IMR-90 (cell line): ENCODE results near the gene CLEC11A. TPM values are rescaled to one million over a fixed set of nuclear protein-coding genes. Genes with fewer than 3 reads are reported as not detected.

Source experiments
- ATAC-seq: fragments of 200-7000 bp; cut with Tn5 transposase; 2 replicates; pipeline ENCODE4 v1.9.1; 2020; ENCODE audit warnings: low read depth, mild to moderate bottlenecking, moderate library complexity
- BruUV-seq: library from RNA; stranded (reverse); fragments of 400-500 nt; replicated peaks from 2 replicates; lab custom pipeline; 2021; lab: Mats Ljungman, UMichigan
- CTCF ChIA-PET: fragments of 300-600 bp; formaldehyde crosslinking; extraction: SDS; loops from one replicate; lab custom pipeline; 2021; ENCODE audit warnings: antibody characterized with exemption; lab: Yijun Ruan, JAX
- POLR2A ChIA-PET: fragments of 300-600 bp; sonication (Branson Sonifier 250); formaldehyde crosslinking; loops from one replicate; lab custom pipeline; 2022; ENCODE audit warnings: antibody characterized with exemption; ENCODE audit not compliant: unreplicated experiment; lab: Charles Lee
- DNase-seq: peaks from one replicate; pipeline ENCODE4 v3.0.0; 2013
- H2AFZ ChIP-seq: replicated peaks from 2 replicates; pipeline ENCODE3; 2013; ENCODE audit warnings: low read length, mild to moderate bottlenecking; ENCODE audit not compliant: poor library complexity
- H2AK5ac ChIP-seq: 2 replicates; pipeline ENCODE4 v1.6.1; 2013; ENCODE audit warnings: low read depth, low read length, inconsistent platforms
- H2AK9ac ChIP-seq: replicated peaks from 2 replicates; pipeline ENCODE3; 2013; ENCODE audit warnings: mild to moderate bottlenecking, low read depth, low read length, moderate library complexity; ENCODE audit not compliant: poor library complexity
- H2BK120ac ChIP-seq: 2 replicates; pipeline ENCODE4 v1.6.1; 2013; ENCODE audit warnings: low read depth, low read length, inconsistent platforms
- H2BK15ac ChIP-seq: 3 replicates; pipeline ENCODE4 v1.6.1; 2013; ENCODE audit warnings: low read depth, low read length, inconsistent platforms
- H2BK20ac ChIP-seq: 2 replicates; pipeline ENCODE4 v1.6.1; 2013; ENCODE audit warnings: low read depth, mild to moderate bottlenecking, inconsistent platforms, low read length, moderate library complexity
- H2BK5ac ChIP-seq: 2 replicates; pipeline ENCODE4 v1.6.1; 2013; ENCODE audit warnings: mild to moderate bottlenecking, low read depth, low read length, inconsistent platforms; ENCODE audit not compliant: poor library complexity, severe bottlenecking
- H3K14ac ChIP-seq: replicated peaks from 2 replicates; pipeline ENCODE4 v1.6.1; 2013; ENCODE audit warnings: low read depth, low read length, inconsistent platforms
- H3K18ac ChIP-seq: 2 replicates; pipeline ENCODE4 v1.6.1; 2013; ENCODE audit warnings: low read depth, low read length, control low read depth
- H3K23ac ChIP-seq: 2 replicates; pipeline ENCODE4 v1.6.1; 2013; ENCODE audit warnings: low read depth, low read length, inconsistent platforms
- H3K27ac ChIP-seq: 2 replicates; pipeline ENCODE4 v1.5.1; 2013; ENCODE audit warnings: mild to moderate bottlenecking, control low read depth, low read length; ENCODE audit not compliant: insufficient read depth
- H3K27me3 ChIP-seq: 2 replicates; pipeline ENCODE4 v1.6.1; 2013; ENCODE audit warnings: low read length; ENCODE audit not compliant: control insufficient read depth, insufficient read depth
- H3K36me3 ChIP-seq: 2 replicates; pipeline ENCODE4 v1.6.1; 2013; ENCODE audit warnings: low read length, mixed read lengths; ENCODE audit not compliant: control insufficient read depth, insufficient read depth
- H3K4ac ChIP-seq: 2 replicates; pipeline ENCODE4 v1.6.1; 2013; ENCODE audit warnings: low read depth, low read length, inconsistent platforms
- H3K4me1 ChIP-seq: 2 replicates; pipeline ENCODE4 v1.6.1; 2013; ENCODE audit warnings: low read length, mixed read lengths; ENCODE audit not compliant: control insufficient read depth, insufficient read depth
- H3K4me2 ChIP-seq: 2 replicates; pipeline ENCODE4 v1.6.1; 2013; ENCODE audit warnings: low read depth, mild to moderate bottlenecking, control low read depth, low read length, moderate library complexity
- H3K4me3 ChIP-seq: 2 replicates; pipeline ENCODE4 v1.5.1; 2013; ENCODE audit warnings: low read depth, mild to moderate bottlenecking, control low read depth, low read length, moderate library complexity; ENCODE audit not compliant: insufficient read depth
- H3K56ac ChIP-seq: 2 replicates; pipeline ENCODE4 v1.6.1; 2013; ENCODE audit warnings: low read length, inconsistent platforms; ENCODE audit not compliant: insufficient read depth; ENCODE audit errors: extremely low read depth
- H3K79me1 ChIP-seq, 2 experiments: 2 replicates each; pipeline ENCODE4 v1.6.1; 2013; ENCODE audit warnings: low read length in 2 of 2, inconsistent platforms in 1 of 2, low read depth in 1 of 2
- H3K9ac ChIP-seq: 2 replicates; pipeline ENCODE4 v1.6.1; 2013; ENCODE audit warnings: low read depth, low read length, control low read depth
- H3K9me1 ChIP-seq: 2 replicates; pipeline ENCODE4 v1.6.1; 2013; ENCODE audit warnings: low read length, inconsistent platforms; ENCODE audit not compliant: insufficient read depth
- H3K9me3 ChIP-seq: 2 replicates; pipeline ENCODE4 v1.6.1; 2013; ENCODE audit warnings: low read length; ENCODE audit not compliant: control insufficient read depth, insufficient read depth
- H4K20me1 ChIP-seq: 2 replicates; pipeline ENCODE4 v1.6.1; 2013; ENCODE audit warnings: low read length, inconsistent platforms; ENCODE audit not compliant: insufficient read depth
- H4K5ac ChIP-seq: 2 replicates; pipeline ENCODE4 v1.6.1; 2013; ENCODE audit warnings: mild to moderate bottlenecking, low read depth, low read length, control low read depth
- H4K8ac ChIP-seq, 2 experiments: 2 replicates each; pipeline ENCODE4 v1.6.1; 2013; ENCODE audit warnings: low read depth in 2 of 2, low read length in 2 of 2, control low read depth in 1 of 2, inconsistent platforms in 1 of 2
- H4K91ac ChIP-seq: 2 replicates; pipeline ENCODE4 v1.6.1; 2013; ENCODE audit warnings: low read depth, low read length, inconsistent platforms; ENCODE audit not compliant: insufficient read depth
- FOS ChIP-seq: fragments of 150-350 bp; IDR thresholded peaks from 2 replicates; pipeline ENCODE4 v1.6.1; 2016; ENCODE audit warnings: low read depth, low read length
- MXI1 ChIP-seq: IDR thresholded peaks from 2 replicates; pipeline ENCODE4 v1.6.1; 2012; ENCODE audit warnings: low read depth, mild to moderate bottlenecking, low read length, moderate library complexity, borderline replicate concordance
- POLR2A ChIP-seq: IDR thresholded peaks from 2 replicates; pipeline ENCODE4 v1.6.1; 2012; ENCODE audit warnings: mild to moderate bottlenecking, low read depth, low read length
- SMC3 ChIP-seq: fragments of 150-350 bp; IDR thresholded peaks from 2 replicates; pipeline ENCODE4 v1.6.1; 2016; ENCODE audit warnings: low read depth, mild to moderate bottlenecking, antibody characterized with exemption, low read length, moderate library complexity
- WGBS, 2 experiments: methylation state at CpG; one replicate each; pipeline versions ENCODE4 v1.1.5 to v1.1.7; 2013; ENCODE audit warnings: missing lambda C conversion rate in 2 of 2; ENCODE audit not compliant: insufficient read length in 1 of 2; ENCODE audit errors: extremely low coverage in 2 of 2; 5-methylcytosine and 5-hydroxymethylcytosine counted together
- dilution Hi-C: fragments of 300-500 bp; cut with HindIII; formaldehyde crosslinking; loops from one replicate; pipeline ENCODE4 v1.14.3; 2018; ENCODE audit warnings: low sequenced_read_pairs; ENCODE audit not compliant: unreplicated experiment
- in situ Hi-C: fragments of 300-500 bp; cut with MboI; formaldehyde crosslinking; loops from 3 replicates; pipeline ENCODE4 v1.14.3; 2019; ENCODE audit warnings: low sequenced_read_pairs, inconsistent platforms, mixed read lengths
- intact Hi-C: fragments of 100-400 bp; cut with micrococcal nuclease; formaldehyde crosslinking; loops from 2 replicates; pipeline ENCODE4 v1.10.0; 2022
- polyA plus RNA-seq, 3 experiments: library from polyadenylated mRNA; depleted of rRNA; stranded (reverse); fragments of >200 nt; gene quantifications; 2 replicates each; pipeline ENCODE4 v1.2.3, GENCODE V29; 2012; ENCODE audit warnings: low replicate concordance in 1 of 3
- total RNA-seq: library from RNA; depleted of rRNA; stranded (reverse); fragments of >200 nt; gene quantifications from 2 replicates; pipeline ENCODE4 v1.2.3, GENCODE V29; 2012

CLEC11A gene
- total and polyA plus RNA-seq, 2 of the 4 experiments (the other 2 are of a cell fraction): 17.0 to 152 TPM

DNA sequence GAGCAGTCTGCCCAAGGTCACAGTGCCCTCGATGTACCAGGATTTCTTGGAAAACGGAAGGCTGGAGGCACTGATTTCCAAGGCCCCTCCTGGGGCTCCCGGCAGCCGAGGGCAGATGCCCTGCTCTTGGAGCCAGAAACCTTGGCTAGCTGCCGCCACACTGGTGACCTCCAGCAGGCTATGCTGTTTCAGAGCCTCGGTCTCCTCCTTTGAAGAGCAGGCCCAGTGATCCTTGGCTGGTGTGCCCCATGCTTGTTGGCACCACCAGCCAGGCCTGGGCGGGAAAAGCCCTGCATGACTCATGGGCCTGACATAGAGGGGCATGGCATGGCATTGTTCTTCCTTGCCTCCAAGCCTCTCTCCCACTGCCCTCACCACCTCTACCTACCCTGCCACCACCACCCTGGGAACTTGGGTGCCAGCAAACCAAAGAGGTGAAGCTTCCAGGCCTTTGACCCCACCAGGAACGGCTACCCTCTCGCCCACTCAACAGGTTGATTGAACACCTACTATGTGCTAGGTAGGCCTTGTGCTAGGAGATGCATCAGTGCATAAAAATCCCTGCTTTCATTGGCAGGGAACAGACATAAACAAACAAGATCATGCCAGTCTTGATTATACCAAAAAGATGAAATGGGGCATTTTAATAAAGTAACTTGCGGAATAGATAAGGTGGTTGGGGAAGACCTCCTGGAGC lies 1.6 kb upstream of the CLEC11A start:
- Histone ChIP-seq H3K9me3 (no peaks in the 10 kb centered on the region), H3K14ac (no peak overlapping the region), H4K20me1 (0 out of 2 replicates have a peak, but pooled peaks cover 9% of the 10 kb centered on the region), H4K91ac (no peak overlapping the region), H2AK5ac (peak overlapping the region; percentile 95), H2BK15ac (no peak overlapping the region), H3K36me3 (peaks cover 2% of the 10 kb centered on the region), H2BK120ac (no peak overlapping the region), H2AK9ac (peak overlapping the region; percentile 95), H3K56ac (no peak overlapping the region), H2BK5ac (no peak overlapping the region), H3K4ac (no peak overlapping the region; the same call in 1 of the 2 replicates), H3K9me1 (peaks cover 26% of the 10 kb centered on the region), H3K23ac (no peak overlapping the region), H3K27me3 (no peaks in the 10 kb centered on the region), H3K4me1 (peaks cover 19% of the 10 kb centered on the region), H4K8ac (no peak overlapping the region), H3K79me1 (peaks cover 14 to 48% of the 10 kb centered on the region in 2 experiments), H2BK20ac (no peak overlapping the region), H4K5ac (no peak overlapping the region), H3K4me2 (no peak overlapping the region), H3K18ac (no peak overlapping the region), H3K27ac (no peak overlapping the region), H3K4me3 (no peak overlapping the region), H3K9ac (no peak overlapping the region), H2AFZ (peak overlapping the region; percentile 11)
- dilution Hi-C loops (no loop called here), in situ Hi-C loops (loop anchor here (5.0 kb wide), 1 partner anchor 344 kb away; the partner anchor contains the start of gene NR1H2), intact Hi-C loops (loop anchor here (5.0 to 10.0 kb wide), 2 partner anchors 201 to 383 kb away; partner anchors contain the start of gene CTU1)
- no peak for TF ChIP-seq POLR2A
- no peak for TF ChIP-seq SMC3
- no peak for TF ChIP-seq MXI1
- no peak for TF ChIP-seq FOS
- no TSS peak for BruUV-seq
- DNase-seq: no peak
- 82% methylated on average over 6 of the region's 10 CpGs; no CpG with 5 or more reads in 1 of the 2 experiments for WGBS, 2 experiments
- POLR2A ChIA-PET: no interaction called here
- CTCF ChIA-PET: interaction anchor here (0.6 kb wide), 1 partner anchor 1422 kb away, joined by 3 read pairs; no protein-coding TSS in a partner anchor
- no peak for ATAC-seq
